Fibroblast of peridontal ligament (primary cell): Measurements from ENCODE around the gene JADE1.

Experiments
- DNase-seq: peaks from one replicate; pipeline ENCODE4 v3.0.0-alpha.2; 2010; ENCODE audit errors: extremely low read depth

The JADE1 gene

GRCh38 chr4:128810331-128810870, 901 bp downstream of the JADE1 start:
- DNase-seq = peak; percentile 31

- DNase-seq = peak; percentile 84
Measured at GRCh38 chr4:128810871-128811570, 1.5 kb downstream of the JADE1 start.

GRCh38 chr4:128811571-128812441, 2.3 kb downstream of the JADE1 start:
- DNase-seq = peak; percentile 74

- peak; percentile 72 for DNase-seq
Measured at GRCh38 chr4:128812442-128813235, 3.1 kb downstream of the JADE1 start.

GRCh38 chr4:128813965-128814364, 4.5 kb downstream of the JADE1 start:
- DNase-seq = no peak

GRCh38 chr4:128818442-128818841, 8.9 kb downstream of the JADE1 start:
- DNase-seq = no peak

GRCh38 chr4:128819082-128819742, 9.7 kb downstream of the JADE1 start:
- no peak for DNase-seq

GRCh38 chr4:128820671-128821070, 11.2 kb downstream of the JADE1 start:
- DNase-seq = peak; percentile 66

GRCh38 chr4:128821151-128821550, 11.7 kb downstream of the JADE1 start:
- DNase-seq = no peak

- peak; percentile 97 for DNase-seq
Measured at GRCh38 chr4:128823025-128823661, 13.6 kb downstream of the JADE1 start.

GRCh38 chr4:128825226-128825625, 15.7 kb downstream of the JADE1 start:
- no peak for DNase-seq

GRCh38 chr4:128827296-128827695, 17.8 kb downstream of the JADE1 start:
- peak; percentile 36 for DNase-seq

GRCh38 chr4:128830906-128831503, 21.5 kb downstream of the JADE1 start:
- peak; percentile 33 for DNase-seq

- peak; percentile 45 for DNase-seq
Measured at GRCh38 chr4:128831531-128832242, 22.2 kb downstream of the JADE1 start.

GRCh38 chr4:128832243-128832625, 22.7 kb downstream of the JADE1 start:
- no peak for DNase-seq

- DNase-seq = no peak
Measured at GRCh38 chr4:128835498-128836222, 26.2 kb downstream of the JADE1 start.

GRCh38 chr4:128837198-128837597, 27.7 kb downstream of the JADE1 start:
- no peak for DNase-seq

- DNase-seq = no peak
Measured at GRCh38 chr4:128837679-128838078, 28.2 kb downstream of the JADE1 start.

- no peak for DNase-seq
Measured at GRCh38 chr4:128840711-128841318, 31.3 kb downstream of the JADE1 start.
